ENCODE results near the gene CDKN1B. TPM values are rescaled to one million over a fixed set of nuclear protein-coding genes. Genes with fewer than 3 reads are reported as not detected.
A peak's percentile ranks its signal among the peaks of the same experiment; 100 is the strongest.

Gene CDKN1B
- total RNA-seq, 1 experiment from 2014 or later = 27.7 TPM

GRCh38 chr12:12724421-12725085, 7.4 kb downstream of the CDKN1B start:
- no CpG with 5 or more reads among the region's 46 CpGs for WGBS (ENCODE audit: extremely low coverage, insufficient read length, low lambda C conversion rate)

More at GRCh38 chr12:12724421-12725085, 7.4 kb downstream of the CDKN1B start:
- Histone ChIP-seq H2BK12ac (ENCODE audit: insufficient read length, low read depth, low read length) (no peak overlapping the region), H4K5ac (ENCODE audit: insufficient read length, low read depth, low read length) (peak overlapping the region; percentile 74), H3T11ph (ENCODE audit: low read length) (no peak overlapping the region), H3K4me2 (ENCODE audit: insufficient read depth, insufficient read length, low read length) (peak overlapping the region; percentile 61), H3K23ac (ENCODE audit: insufficient read length, low read depth, low read length) (no peak overlapping the region), H3K4ac (ENCODE audit: low read depth, low read length) (no peak overlapping the region), H4K8ac (replicated peaks; ENCODE audit: insufficient read length, low read depth, low read length) (no peak overlapping the region), H2AFZ (ENCODE audit: low read length) (no peak overlapping the region), H2BK120ac (ENCODE audit: low read depth, low read length, poor library complexity, severe bottlenecking) (no peak overlapping the region), H3K27ac (ENCODE audit: insufficient read length, low read depth, low read length) (peak overlapping the region; percentile 59), H3K79me2 (ENCODE audit: insufficient read depth, low read length) (no peaks in the 10 kb centered on the region), H3K27me3 (ENCODE audit: insufficient read depth, low read length) (no peaks in the 10 kb centered on the region), H2AK5ac (ENCODE audit: insufficient read length, low read length) (no peak overlapping the region), H4K91ac (ENCODE audit: insufficient read length, low read depth, low read length) (no peak overlapping the region), H2BK20ac (ENCODE audit: low read depth, low read length, poor library complexity, severe bottlenecking) (no peak overlapping the region), H2BK5ac (ENCODE audit: insufficient read length, low read length) (no peak overlapping the region), H3K23me2 (ENCODE audit: insufficient read length, low read depth, low read length, poor library complexity, severe bottlenecking) (peaks cover 18% of the 10 kb centered on the region), H3K18ac (ENCODE audit: insufficient read length, low read depth, low read length) (peak overlapping the region; percentile 93), H3K9ac (ENCODE audit: extremely low read depth, insufficient read length, low read length) (peak overlapping the region; percentile 83), H2BK15ac (ENCODE audit: low read depth, low read length) (no peak overlapping the region), H4K20me1 (ENCODE audit: control insufficient read depth, insufficient read depth, insufficient read length) (no peaks in the 10 kb centered on the region), H3K79me1 (ENCODE audit: insufficient read depth, low read depth, low read length, poor library complexity, severe bottlenecking) (no peaks in the 10 kb centered on the region), H3K4me1 (ENCODE audit: insufficient read depth, low read length) (0 out of 2 replicates have a peak, but pooled peaks cover 2% of the 10 kb centered on the region), H3K14ac (ENCODE audit: insufficient read depth, low read length) (peak overlapping the region; percentile 93), H3K9me3 (ENCODE audit: control insufficient read depth, low read depth, low read length) (no peaks in the 10 kb centered on the region), H3K56ac (ENCODE audit: insufficient read length, low read depth, low read length) (no peak overlapping the region)
- Mint-ChIP-seq H3K27me3 (ENCODE audit: low read depth) (peaks cover 3% of the 10 kb centered on the region), H3K9me3 (no peaks in the 10 kb centered on the region), H3K36me3 (ENCODE audit: insufficient read depth in 1 of 3, low read depth in 3 of 3) (peaks cover 9 to 27% (median 21%) of the 10 kb centered on the region in 3 experiments; a peak in 6 of 7 replicates), H3K27ac (peak overlapping the region; percentile 86 to 97 (median 95); a peak in 5 of 7 replicates), H3K4me3 (peak overlapping the region; percentile 91 to 93), H3K4me1 (peaks cover 27 to 33% of the 10 kb centered on the region in 2 experiments)
- TF ChIP-seq CTCF (conservative IDR thresholded peaks at IDR 0.05) = no peak
- no peak for DNase-seq

Data from H9 (cell line).